Mesendoderm (in vitro differentiated cells): Measurements from ENCODE around the gene TOP1.

Source experiments
- DNase-seq: peaks from one replicate; pipeline ENCODE4 v3.0.0; 2013
- H2AK5ac ChIP-seq: 2 replicates; pipeline ENCODE4 v1.6.1; 2013; ENCODE audit warnings: low read length, inconsistent platforms
- H2BK120ac ChIP-seq: 2 replicates; pipeline ENCODE4 v1.6.1; 2013; ENCODE audit warnings: low read depth, mild to moderate bottlenecking, low read length, moderate library complexity, mixed read lengths
- H2BK15ac ChIP-seq: replicated peaks from 2 replicates; pipeline ENCODE4 v1.6.1; 2013; ENCODE audit warnings: low read depth, mild to moderate bottlenecking, moderate library complexity
- H2BK5ac ChIP-seq: 2 replicates; pipeline ENCODE4 v1.6.1; 2013; ENCODE audit warnings: low read length, inconsistent platforms
- H3K18ac ChIP-seq: 2 replicates; pipeline ENCODE4 v1.6.1; 2013; ENCODE audit warnings: mild to moderate bottlenecking, low read length, mixed read lengths
- H3K23ac ChIP-seq: one replicate; pipeline ENCODE4 v1.6.1; 2013; ENCODE audit warnings: low read length
- H3K27ac ChIP-seq: 2 replicates; pipeline ENCODE4 v1.5.1; 2013; ENCODE audit warnings: low read depth, mild to moderate bottlenecking, inconsistent platforms, low read length, moderate library complexity
- H3K27me3 ChIP-seq: 2 replicates; pipeline ENCODE4 v1.6.1; 2013; ENCODE audit warnings: low read length, control low read depth, mild to moderate bottlenecking, inconsistent platforms; ENCODE audit not compliant: insufficient read depth, poor library complexity
- H3K36me3 ChIP-seq: 2 replicates; pipeline ENCODE4 v1.6.1; 2013; ENCODE audit warnings: low read length, inconsistent platforms; ENCODE audit not compliant: control insufficient read depth, insufficient read depth
- H3K4ac ChIP-seq: one replicate; pipeline ENCODE4 v1.6.1; 2013; ENCODE audit warnings: low read depth, mild to moderate bottlenecking, low read length, moderate library complexity
- H3K4me1 ChIP-seq: 2 replicates; pipeline ENCODE4 v1.6.1; 2013; ENCODE audit warnings: low read depth, low read length, inconsistent platforms; ENCODE audit not compliant: control insufficient read depth
- H3K4me2 ChIP-seq: 2 replicates; pipeline ENCODE4 v1.6.1; 2013; ENCODE audit warnings: low read length
- H3K4me3 ChIP-seq: 2 replicates; pipeline ENCODE4 v1.5.1; 2013; ENCODE audit warnings: mild to moderate bottlenecking, low read length
- H3K56ac ChIP-seq: one replicate; pipeline ENCODE4 v1.6.1; 2013; ENCODE audit warnings: low read length
- H3K79me1 ChIP-seq: 2 replicates; pipeline ENCODE4 v1.6.1; 2013; ENCODE audit warnings: low read length, inconsistent platforms
- H3K79me2 ChIP-seq: 2 replicates; pipeline ENCODE4 v1.6.1; 2013; ENCODE audit warnings: mild to moderate bottlenecking, low read length; ENCODE audit not compliant: control insufficient read depth, insufficient read depth
- H3K9ac ChIP-seq: 2 replicates; pipeline ENCODE4 v1.6.1; 2013; ENCODE audit warnings: low read length, inconsistent platforms
- H4K5ac ChIP-seq: one replicate; pipeline ENCODE4 v1.6.1; 2013; ENCODE audit warnings: low read length
- H4K8ac ChIP-seq: one replicate; pipeline ENCODE4 v1.6.1; 2013; ENCODE audit warnings: low read depth, mild to moderate bottlenecking, control low read depth, low read length, moderate library complexity
- WGBS: extraction: QIAGEN DNeasy Blood & Tissue Kit; methylation state at CpG from one replicate; pipeline ENCODE4 v1.1.7; 2013; ENCODE audit warnings: low lambda C conversion rate, missing lambda C conversion rate; ENCODE audit not compliant: insufficient coverage; ENCODE audit errors: extremely low coverage; 5-methylcytosine and 5-hydroxymethylcytosine counted together

Gene TOP1

DNA sequence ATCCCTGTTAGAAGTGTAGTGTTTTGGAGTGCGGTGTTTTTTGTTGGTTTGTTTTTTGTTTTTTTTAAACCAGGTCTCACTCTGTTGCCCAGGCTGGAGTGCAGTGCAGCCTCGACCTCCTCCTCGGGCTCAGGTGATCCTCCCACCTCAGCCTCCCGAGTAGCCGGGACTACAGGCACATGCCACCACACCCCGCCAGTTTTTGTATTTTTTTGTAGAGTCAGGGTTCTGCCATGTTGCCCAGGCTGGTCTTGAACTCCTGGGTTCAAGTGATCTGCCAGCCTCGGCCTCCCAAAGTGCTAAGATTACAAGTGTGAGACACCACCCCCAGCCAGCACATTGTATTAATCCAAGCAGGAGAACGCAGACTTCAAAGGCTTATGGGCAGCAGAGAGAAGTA lies 1.3 kb upstream of the TOP1 start:
- Histone ChIP-seq H3K79me1 (peaks cover 12% of the 10 kb centered on the region), H3K23ac (no peak overlapping the region), H2AK5ac (peak overlapping the region; percentile 43), H3K9ac (peak overlapping the region; percentile 78), H3K4ac (no peak overlapping the region), H3K56ac (peak overlapping the region; percentile 84), H3K27ac (no peak overlapping the region), H3K18ac (no peak overlapping the region), H3K79me2 (peaks cover 34% of the 10 kb centered on the region), H2BK120ac (no peak overlapping the region), H3K4me2 (no peak overlapping the region), H4K8ac (no peak overlapping the region), H3K27me3 (no peaks in the 10 kb centered on the region), H4K5ac (no peak overlapping the region), H2BK15ac (no peak overlapping the region), H3K4me3 (no peak overlapping the region), H3K4me1 (peaks cover 29% of the 10 kb centered on the region), H2BK5ac (no peak overlapping the region), H3K36me3 (no peaks in the 10 kb centered on the region)
- no CpG with 5 or more reads among the region's 8 CpGs for WGBS
- DNase-seq: no peak

DNA sequence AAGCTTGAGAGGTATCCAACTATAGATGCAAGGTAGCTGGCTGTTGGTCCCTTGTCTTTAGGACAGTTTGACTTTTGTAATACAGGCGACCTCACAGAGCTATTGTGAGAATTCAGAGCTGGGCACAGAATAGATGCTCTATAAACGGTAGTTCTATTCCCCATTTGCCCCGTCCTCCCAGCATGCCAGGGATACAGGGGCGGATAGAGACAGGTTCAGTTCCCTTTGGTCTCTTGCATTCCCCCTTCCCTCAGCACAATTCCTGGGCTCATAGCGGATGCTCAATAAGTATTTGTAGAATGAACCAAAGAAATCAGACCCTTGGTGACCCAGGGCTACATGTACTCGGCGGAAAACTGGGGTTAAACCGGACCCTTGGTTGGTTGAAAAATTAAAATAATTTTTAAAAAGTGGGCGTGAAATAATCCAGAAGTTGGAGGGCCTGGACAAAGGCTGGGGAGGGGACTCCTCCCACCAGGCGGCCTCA lies 707 bp upstream of the TOP1 start:
- Histone ChIP-seq H3K79me2 (peaks cover 39% of the 10 kb centered on the region), H2BK120ac (no peak overlapping the region), H3K18ac (peak overlapping the region; percentile 82), H2BK15ac (no peak overlapping the region), H4K8ac (peak overlapping the region; percentile 28), H2BK5ac (no peak overlapping the region), H4K5ac (peak overlapping the region; percentile 33), H3K23ac (no peak overlapping the region), H3K4me1 (peaks cover 29% of the 10 kb centered on the region), H3K27me3 (no peaks in the 10 kb centered on the region), H3K27ac (peak overlapping the region; percentile 4), H3K36me3 (no peaks in the 10 kb centered on the region), H3K4ac (no peak overlapping the region), H3K4me3 (no peak overlapping the region), H2AK5ac (peak overlapping the region; percentile 90), H3K79me1 (peaks cover 13% of the 10 kb centered on the region), H3K56ac (peak overlapping the region; percentile 84), H3K4me2 (peak overlapping the region; percentile 45), H3K9ac (peak overlapping the region; percentile 78)
- WGBS: no CpG with 5 or more reads among the region's 10 CpGs
- no peak for DNase-seq

DNA sequence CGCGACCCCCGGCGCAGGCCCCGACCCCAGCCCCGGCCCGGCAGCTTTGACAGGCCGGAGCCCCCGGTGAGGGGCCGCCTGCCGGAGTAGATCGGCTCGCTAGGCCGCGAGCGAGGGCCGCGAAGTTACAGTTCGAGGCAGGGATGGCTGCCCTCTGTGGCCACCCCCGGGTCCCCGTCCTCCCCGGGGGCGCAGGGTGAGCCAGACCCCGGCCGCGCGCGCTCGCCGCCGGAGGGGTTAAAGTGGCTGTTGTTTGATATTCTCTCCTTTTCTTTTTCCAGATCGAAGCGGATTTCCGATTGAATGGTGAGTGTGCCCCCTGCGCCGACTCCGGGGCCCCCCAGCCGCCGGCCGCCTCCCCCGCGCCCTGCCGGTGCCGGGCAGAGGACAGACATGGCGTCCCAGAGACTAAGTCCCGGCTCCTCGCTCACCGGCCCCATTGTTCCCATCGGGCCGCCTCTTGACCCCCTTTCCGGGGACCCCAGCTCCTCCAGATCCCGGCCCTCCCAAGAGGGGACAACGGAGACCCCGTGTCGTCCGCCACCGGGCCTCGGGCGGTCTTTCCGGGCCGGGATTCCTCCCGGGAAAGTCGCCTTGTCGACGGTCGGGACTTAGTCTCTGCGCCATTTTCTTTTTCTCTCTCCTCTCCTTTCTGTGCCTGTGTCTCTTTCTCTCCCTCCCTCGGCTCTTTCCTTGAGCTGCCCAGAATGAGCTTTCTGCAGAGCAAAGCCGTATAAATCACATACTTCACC lies 704 bp downstream of the TOP1 start:
- H3K4me1 ChIP-seq: peaks cover 20% of the 10 kb centered on the region
- H3K27me3 ChIP-seq: no peaks in the 10 kb centered on the region
- H3K4me2 ChIP-seq: peak overlapping the region; percentile 81
- H2BK120ac ChIP-seq: peak overlapping the region; percentile 86
- no CpG with 5 or more reads among the region's 69 CpGs for WGBS
- peak overlapping the region; percentile 98 for H3K18ac ChIP-seq
- H4K5ac ChIP-seq: no peak overlapping the region
- H3K79me2 ChIP-seq: peaks cover 49% of the 10 kb centered on the region
- H3K56ac ChIP-seq: peak overlapping the region; percentile 97
- no peak overlapping the region for H2AK5ac ChIP-seq
- no peaks in the 10 kb centered on the region for H3K36me3 ChIP-seq
- peak overlapping the region; percentile 63 for H3K4me3 ChIP-seq
- no peak overlapping the region for H2BK5ac ChIP-seq
- H3K79me1 ChIP-seq: peaks cover 14% of the 10 kb centered on the region
- peak overlapping the region; percentile 99 for H3K4ac ChIP-seq
- H3K9ac ChIP-seq: peak overlapping the region; percentile 97
- H4K8ac ChIP-seq: peak overlapping the region; percentile 78
- peak; percentile 34 for DNase-seq
- peak overlapping the region; percentile 72 for H3K27ac ChIP-seq
- H2BK15ac ChIP-seq: no peak overlapping the region
- no peak overlapping the region for H3K23ac ChIP-seq

DNA sequence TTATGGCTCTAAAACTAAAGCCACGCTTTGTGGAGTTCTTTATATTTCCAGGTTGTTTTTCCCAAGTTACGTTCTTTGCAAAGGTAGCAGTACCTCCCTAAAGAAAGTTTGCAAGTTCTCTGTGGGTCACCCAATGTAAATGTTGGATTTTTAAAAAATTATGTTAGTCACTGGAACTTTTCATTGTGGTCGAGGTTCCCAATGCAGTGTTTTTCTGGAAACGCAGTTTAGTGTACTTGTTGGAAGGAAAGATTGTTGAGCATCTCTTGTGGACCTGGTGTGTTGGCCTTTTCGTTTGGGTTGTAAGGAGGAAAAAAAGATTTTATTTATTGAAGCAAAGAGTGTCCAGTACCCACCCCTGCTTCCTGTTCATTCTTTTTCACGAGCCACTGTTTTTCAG lies 1.4 kb downstream of the TOP1 start:
- H3K4me2 ChIP-seq: peak overlapping the region; percentile 81
- H3K4me1 ChIP-seq: peaks cover 20% of the 10 kb centered on the region
- H2BK5ac ChIP-seq: no peak overlapping the region
- H3K56ac ChIP-seq: peak overlapping the region; percentile 65
- no peak overlapping the region for H2BK15ac ChIP-seq
- peak overlapping the region; percentile 97 for H3K9ac ChIP-seq
- H2BK120ac ChIP-seq: no peak overlapping the region
- H3K27ac ChIP-seq: no peak overlapping the region
- no peak overlapping the region for H4K8ac ChIP-seq
- no peak overlapping the region for H3K18ac ChIP-seq
- peak overlapping the region; percentile 63 for H3K4me3 ChIP-seq
- no peak for DNase-seq
- H3K79me1 ChIP-seq: peaks cover 15% of the 10 kb centered on the region
- H3K27me3 ChIP-seq: no peaks in the 10 kb centered on the region
- H3K4ac ChIP-seq: no peak overlapping the region
- H3K36me3 ChIP-seq: no peaks in the 10 kb centered on the region
- peaks cover 50% of the 10 kb centered on the region for H3K79me2 ChIP-seq
- no peak overlapping the region for H4K5ac ChIP-seq
- H2AK5ac ChIP-seq: no peak overlapping the region
- WGBS: no CpG with 5 or more reads among the region's 6 CpGs
- no peak overlapping the region for H3K23ac ChIP-seq

DNA sequence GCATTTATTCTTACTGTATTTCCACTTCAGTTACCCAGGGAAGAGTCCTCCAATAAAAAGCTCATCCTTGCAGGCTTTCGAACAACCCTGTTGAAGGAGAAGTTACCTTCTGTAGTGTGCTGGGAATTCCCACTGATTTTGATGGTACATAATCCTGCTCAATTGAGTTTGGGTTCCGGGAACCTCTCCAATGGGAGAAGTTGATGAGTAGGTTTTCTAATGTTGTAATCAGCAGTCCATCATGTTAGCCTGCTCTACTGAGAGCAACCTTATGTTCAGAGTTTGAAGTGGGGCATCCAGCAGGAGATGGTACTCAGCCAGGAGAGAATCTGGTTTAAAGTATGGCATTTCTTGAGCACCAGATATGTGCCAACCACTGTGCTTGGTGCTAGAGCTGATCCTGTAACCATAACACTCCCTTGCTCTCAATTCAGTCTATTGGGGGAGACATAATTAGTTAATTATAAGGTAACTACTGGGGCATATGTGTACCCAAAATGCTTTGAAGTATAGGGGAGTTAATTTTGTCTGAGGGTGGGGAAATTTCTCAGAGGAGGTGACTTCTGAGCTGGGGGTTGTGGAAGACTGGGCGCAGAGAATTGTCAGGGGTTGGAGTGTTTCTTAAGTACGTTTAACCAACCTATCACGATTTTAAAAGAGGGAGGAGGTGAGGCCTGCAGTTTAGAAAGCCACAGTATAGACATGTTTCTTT lies 2.1 kb downstream of the TOP1 start:
- Histone ChIP-seq H2BK5ac (no peak overlapping the region), H3K4me3 (no peak overlapping the region), H3K56ac (peak overlapping the region; percentile 70), H4K5ac (no peak overlapping the region), H2AK5ac (no peak overlapping the region), H3K4me2 (peak overlapping the region; percentile 81), H4K8ac (no peak overlapping the region), H3K23ac (no peak overlapping the region), H3K4ac (no peak overlapping the region), H3K4me1 (peaks cover 20% of the 10 kb centered on the region), H3K9ac (peak overlapping the region; percentile 97), H3K18ac (no peak overlapping the region), H3K79me1 (peaks cover 15% of the 10 kb centered on the region), H2BK120ac (no peak overlapping the region), H3K27ac (no peak overlapping the region), H2BK15ac (no peak overlapping the region), H3K36me3 (no peaks in the 10 kb centered on the region), H3K79me2 (peaks cover 52% of the 10 kb centered on the region), H3K27me3 (no peaks in the 10 kb centered on the region)
- DNase-seq: no peak
- no CpG with 5 or more reads among the region's 5 CpGs for WGBS
